ENCODE measurements around the gene BCL7B. TPM values are rescaled to one million over a fixed set of nuclear protein-coding genes. Genes with fewer than 3 reads are reported as not detected.

The BCL7B gene
- total and polyA plus RNA-seq, 9 donors: 29.5 to 52.4 (median 34.0) TPM

GRCh38 chr7:73509463-73509862, 48.0 kb downstream of the BCL7B start:
- intact Hi-C loops (cut with DNase I): no loop called here
- no peaks in the 10 kb centered on the region for H3K9me3 ChIP-seq
- peaks cover 4% of the 10 kb centered on the region for H3K4me1 ChIP-seq (ENCODE audit: insufficient read depth)
- DNase-seq: no peak
- 87 to 89% (median 88%) methylated on average over 5 of the region's 5 CpGs for WGBS, 3 donors
- H3K36me3 ChIP-seq: no peaks in the 10 kb centered on the region
- no peaks in the 10 kb centered on the region for H3K27me3 ChIP-seq
- no peak overlapping the region for H3K27ac ChIP-seq
- TF ChIP-seq EP300 (IDR thresholded peaks at IDR 0.05): no peak
- no peak for TF ChIP-seq POLR2A (IDR thresholded peaks at IDR 0.05)
- no peak for TF ChIP-seq CTCF (IDR thresholded peaks at IDR 0.05)
- H3K4me3 ChIP-seq: no peak overlapping the region

- Histone ChIP-seq H3K36me3 (no peaks in the 10 kb centered on the region), H3K4me3 (no peak overlapping the region), H3K9me3 (no peaks in the 10 kb centered on the region), H3K27me3 (no peaks in the 10 kb centered on the region), H3K4me1 (ENCODE audit: insufficient read depth) (peaks cover 1% of the 10 kb centered on the region), H3K27ac (no peak overlapping the region)
- no peak for DNase-seq
- TF ChIP-seq CTCF (IDR thresholded peaks at IDR 0.05): no peak
- no peak for TF ChIP-seq EP300 (IDR thresholded peaks at IDR 0.05)
- TF ChIP-seq POLR2A (IDR thresholded peaks at IDR 0.05): no peak
- 89 to 96% (median 96%) methylated on average over 2 of the region's 2 CpGs for WGBS, 3 donors
- intact Hi-C loops (cut with DNase I): no loop called here
Observed at GRCh38 chr7:73507556-73507955, 49.9 kb downstream of the BCL7B start.

GRCh38 chr7:73504920-73505319, 52.6 kb downstream of the BCL7B start:
- intact Hi-C loops (cut with DNase I): no loop called here
- H3K4me3 ChIP-seq: no peak overlapping the region
- TF ChIP-seq EP300 (IDR thresholded peaks at IDR 0.05) (no peak), POLR2A (IDR thresholded peaks at IDR 0.05) (no peak), CTCF (IDR thresholded peaks at IDR 0.05) (no peak)
- H3K36me3 ChIP-seq: no peaks in the 10 kb centered on the region
- no peak for DNase-seq
- H3K27me3 ChIP-seq: no peaks in the 10 kb centered on the region
- H3K27ac ChIP-seq: no peak overlapping the region
- 95 to 97% (median 97%) methylated on average over 1 of the region's 1 CpG for WGBS, 3 donors
- H3K4me1 ChIP-seq (ENCODE audit: insufficient read depth): no peaks in the 10 kb centered on the region
- H3K9me3 ChIP-seq: no peaks in the 10 kb centered on the region

GRCh38 chr7:73504017-73504416, 53.5 kb downstream of the BCL7B start:
- no peak for DNase-seq
- intact Hi-C loops (cut with DNase I): no loop called here
- H3K36me3 ChIP-seq: no peaks in the 10 kb centered on the region

More at GRCh38 chr7:73504017-73504416, 53.5 kb downstream of the BCL7B start:
- no peak overlapping the region for H3K27ac ChIP-seq
- WGBS, 3 donors: 89 to 96% (median 91%) methylated on average over 2 of the region's 2 CpGs
- no peaks in the 10 kb centered on the region for H3K4me1 ChIP-seq (ENCODE audit: insufficient read depth)
- H3K27me3 ChIP-seq: no peaks in the 10 kb centered on the region
- TF ChIP-seq POLR2A (IDR thresholded peaks at IDR 0.05) (no peak), EP300 (IDR thresholded peaks at IDR 0.05) (no peak), CTCF (IDR thresholded peaks at IDR 0.05) (no peak)
- no peak overlapping the region for H3K4me3 ChIP-seq
- H3K9me3 ChIP-seq: no peaks in the 10 kb centered on the region

Data from ovary (tissue), 9 donors.